T-cell (primary cell): Measurements from ENCODE around the gene CCBE1. TPM values are rescaled to one million over a fixed set of nuclear protein-coding genes. Genes with fewer than 3 reads are reported as not detected.

Experiments used
- ATAC-seq, 4 experiments: fragments of 200-7000 bp in 3 of 4; fragments of 150-1000 bp in 1 of 4; cut with Tn5 transposase; replicated peaks in 1 of 4; 1 replicate in 3 of 4; 2 replicates in 1 of 4; pipeline ENCODE4 v1.10.0; 2021; ENCODE audit warnings: moderate library complexity in 3 of 4, mild to moderate bottlenecking in 2 of 4, moderate number of reproducible peaks in 1 of 4
- CTCF ChIA-PET, 2 donors: fragments of 300-600 bp; sonication (Branson Sonifier 250); formaldehyde crosslinking; loops; one replicate each; lab custom pipeline; 2022; ENCODE audit warnings: antibody characterized with exemption in 2 of 2; lab: Charles Lee
- POLR2A ChIA-PET, 2 donors: fragments of 300-600 bp; sonication (Branson Sonifier 250); formaldehyde crosslinking; loops; one replicate each; lab custom pipeline; 2022; ENCODE audit warnings: antibody characterized with exemption in 2 of 2; lab: Charles Lee
- DNase-seq, 35 experiments: peaks; one replicate each; pipeline versions ENCODE4 v3.0.0 to v3.0.0-alpha.2; 2013 to 2023
- H3K27ac ChIP-seq: one replicate; pipeline ENCODE4 v1.5.1; 2013; ENCODE audit warnings: low read length
- H3K27me3 ChIP-seq, 2 experiments: replicated peaks in 1 of 2; 1 replicate in 1 of 2; 2 replicates in 1 of 2; pipeline versions ENCODE4 v1.6.1 to v1.7.0; 2013; ENCODE audit warnings: low read length in 1 of 2, mixed read lengths in 1 of 2; ENCODE audit not compliant: control insufficient read depth in 2 of 2, insufficient read depth in 2 of 2; ENCODE audit errors: extremely low read depth in 1 of 2
- H3K36me3 ChIP-seq, 2 donors: 1 replicate in 1 of 2; 2 replicates in 1 of 2; pipeline versions ENCODE4 v1.6.1 to v1.7.0; 2013; ENCODE audit warnings: low read length in 1 of 2; ENCODE audit not compliant: control insufficient read depth in 2 of 2, insufficient read depth in 1 of 2; ENCODE audit errors: extremely low read depth in 1 of 2
- H3K4me1 ChIP-seq, 2 experiments: 1 replicate in 1 of 2; 2 replicates in 1 of 2; pipeline versions ENCODE4 v1.6.1 to v1.7.0; 2013; ENCODE audit warnings: low read length in 2 of 2, mixed read lengths in 1 of 2; ENCODE audit not compliant: insufficient read depth in 2 of 2, control insufficient read depth in 1 of 2; ENCODE audit errors: extremely low read depth in 1 of 2
- H3K4me3 ChIP-seq, 2 donors: 1 replicate in 1 of 2; 2 replicates in 1 of 2; pipeline versions ENCODE4 v1.5.1 to v1.7.0; 2013; ENCODE audit warnings: mild to moderate bottlenecking in 2 of 2, low read length in 1 of 2, moderate library complexity in 1 of 2; ENCODE audit not compliant: control insufficient read depth in 1 of 2; ENCODE audit errors: extremely low read depth in 1 of 2
- H3K9me3 ChIP-seq: 2 replicates; pipeline ENCODE4 v1.7.0; 2013
- H3K27ac Mint-ChIP-seq, 2 donors: one replicate each; pipeline ENCODE4 v1.8.0; 2020 to 2021; ENCODE audit warnings: mild to moderate bottlenecking in 2 of 2, mixed read lengths in 2 of 2
- H3K27me3 Mint-ChIP-seq, 2 donors: one replicate each; pipeline ENCODE4 v1.8.0; 2021 to 2022; ENCODE audit warnings: mixed read lengths in 2 of 2
- H3K36me3 Mint-ChIP-seq: one replicate; pipeline ENCODE4 v1.8.0; 2021; ENCODE audit warnings: mixed read lengths
- H3K4me1 Mint-ChIP-seq, 3 donors: one replicate each; pipeline ENCODE4 v1.8.0; 2020 to 2022; ENCODE audit warnings: mixed read lengths in 3 of 3, mild to moderate bottlenecking in 1 of 3
- H3K4me3 Mint-ChIP-seq, 3 donors: one replicate each; pipeline ENCODE4 v1.8.0; 2020 to 2022; ENCODE audit warnings: mild to moderate bottlenecking in 3 of 3, mixed read lengths in 3 of 3, moderate library complexity in 3 of 3
- H3K9me3 Mint-ChIP-seq, 3 donors: one replicate each; pipeline ENCODE4 v1.8.0; 2020 to 2022; ENCODE audit warnings: mixed read lengths in 3 of 3
- WGBS: methylation state at CpG from one replicate; pipeline ENCODE4 v1.1.5; 2013; ENCODE audit warnings: missing lambda C conversion rate; ENCODE audit not compliant: insufficient coverage; 5-methylcytosine and 5-hydroxymethylcytosine counted together
- total RNA-seq, 35 experiments: library from RNA in 6 of 35; stranded (reverse) in 6 of 35; fragments of 120-200 nt in 1 of 35; gene quantifications; one replicate each; pipeline versions ENCODE4 v1.2.1 to v1.2.4 and lab custom pipeline; 2013 to 2026

Gene CCBE1
- total RNA-seq, 5 donors from 2014 or later (not counting 1 experiment from before 2014, with no cell fraction given), result 0.07 to 0.32 (median 0.29) TPM; not detected in 2

- no peaks in the 10 kb centered on the region for H3K36me3 Mint-ChIP-seq
- no peaks in the 10 kb centered on the region for H3K9me3 ChIP-seq
- CTCF ChIA-PET, result no interaction called here
These were observed 92.3 kb downstream of the CCBE1 start for GRCh38 chr18:59604877-59605276.

GRCh38 chr18:59597049-59597448, 100.2 kb downstream of the CCBE1 start:
- H3K27ac Mint-ChIP-seq, result no peak overlapping the region
- CTCF ChIA-PET, result no interaction called here
- Histone ChIP-seq H3K27ac (no peak overlapping the region), H3K4me1 (no peaks in the 10 kb centered on the region), H3K36me3 (no peaks in the 10 kb centered on the region), H3K9me3 (no peaks in the 10 kb centered on the region), H3K4me3 (no peak overlapping the region), H3K27me3 (no peaks in the 10 kb centered on the region)
- no CpG with 5 or more reads among the region's 3 CpGs for WGBS
- DNase-seq (no peak), ATAC-seq (no peak)
- H3K4me3 Mint-ChIP-seq, result no peak overlapping the region
- H3K27me3 Mint-ChIP-seq, result peaks cover 0 to 3% of the 10 kb centered on the region in 2 donors
- H3K36me3 Mint-ChIP-seq, result no peaks in the 10 kb centered on the region
- POLR2A ChIA-PET, result no interaction called here
- no peaks in the 10 kb centered on the region for H3K9me3 Mint-ChIP-seq
- no peaks in the 10 kb centered on the region for H3K4me1 Mint-ChIP-seq

More at GRCh38 chr18:59604877-59605276, 92.3 kb downstream of the CCBE1 start:
- Mint-ChIP-seq H3K27ac (no peak overlapping the region), H3K27me3 (peaks cover 0 to 13% of the 10 kb centered on the region in 2 donors), H3K4me1 (no peaks in the 10 kb centered on the region), H3K9me3 (peaks cover 0 to 9% (median 0%) of the 10 kb centered on the region in 3 donors), H3K4me3 (no peak overlapping the region)
- H3K4me1 ChIP-seq, result no peaks in the 10 kb centered on the region
- POLR2A ChIA-PET, result no interaction called here
- H3K27ac ChIP-seq, result no peak overlapping the region
- WGBS, result 100% methylated on average over 3 of the region's 3 CpGs
- H3K27me3 ChIP-seq, result peaks cover 0 to 3% of the 10 kb centered on the region in 2 experiments
- no peak for DNase-seq
- ATAC-seq, result no peak
- no peak overlapping the region for H3K4me3 ChIP-seq
- no peaks in the 10 kb centered on the region for H3K36me3 ChIP-seq

GRCh38 chr18:59593291-59593717, 103.9 kb downstream of the CCBE1 start:
- Histone ChIP-seq H3K27ac (no peak overlapping the region), H3K4me3 (no peak overlapping the region), H3K9me3 (no peaks in the 10 kb centered on the region), H3K36me3 (no peaks in the 10 kb centered on the region), H3K4me1 (no peaks in the 10 kb centered on the region), H3K27me3 (no peaks in the 10 kb centered on the region)
- no peak overlapping the region for H3K4me3 Mint-ChIP-seq
- CTCF ChIA-PET, result no interaction called here
- no peaks in the 10 kb centered on the region for H3K36me3 Mint-ChIP-seq
- H3K4me1 Mint-ChIP-seq, result no peaks in the 10 kb centered on the region
- H3K9me3 Mint-ChIP-seq, result no peaks in the 10 kb centered on the region
- DNase-seq (no peak), ATAC-seq (no peak)
- no peak overlapping the region for H3K27ac Mint-ChIP-seq
- H3K27me3 Mint-ChIP-seq, result peaks cover 1 to 3% of the 10 kb centered on the region in 2 donors
- POLR2A ChIA-PET, result interaction anchor here in 1 of 2 donors (0.6 kb wide), 1 partner anchor 1274 kb away, joined by 3 read pairs; no protein-coding TSS in a partner anchor

GRCh38 chr18:59592624-59593023, 104.6 kb downstream of the CCBE1 start:
- H3K27ac Mint-ChIP-seq, result no peak overlapping the region
- no peak for ATAC-seq

GRCh38 chr18:59582395-59582794, 114.8 kb downstream of the CCBE1 start:
- POLR2A ChIA-PET, result no interaction called here
- H3K4me1 ChIP-seq, result no peaks in the 10 kb centered on the region
- Mint-ChIP-seq H3K27ac (no peak overlapping the region), H3K27me3 (peaks cover 8 to 9% of the 10 kb centered on the region in 2 donors), H3K36me3 (no peaks in the 10 kb centered on the region), H3K4me3 (no peak overlapping the region), H3K9me3 (no peaks in the 10 kb centered on the region), H3K4me1 (no peaks in the 10 kb centered on the region)
- H3K36me3 ChIP-seq, result no peaks in the 10 kb centered on the region
- CTCF ChIA-PET, result no interaction called here
- WGBS, result no CpG with 5 or more reads among the region's 1 CpG
- no peak for ATAC-seq
- no peaks in the 10 kb centered on the region for H3K27me3 ChIP-seq
- no peak for DNase-seq
- no peak overlapping the region for H3K27ac ChIP-seq
- H3K9me3 ChIP-seq, result no peaks in the 10 kb centered on the region
- H3K4me3 ChIP-seq, result no peak overlapping the region

More at GRCh38 chr18:59592624-59593023, 104.6 kb downstream of the CCBE1 start:
- Mint-ChIP-seq H3K27me3 (peaks cover 1 to 3% of the 10 kb centered on the region in 2 donors), H3K36me3 (no peaks in the 10 kb centered on the region), H3K4me1 (no peaks in the 10 kb centered on the region), H3K4me3 (no peak overlapping the region), H3K9me3 (no peaks in the 10 kb centered on the region)
- H3K27me3 ChIP-seq, result no peaks in the 10 kb centered on the region
- no peaks in the 10 kb centered on the region for H3K36me3 ChIP-seq
- no peak for DNase-seq
- ChIA-PET CTCF (no interaction called here), POLR2A (no interaction called here)
- H3K9me3 ChIP-seq, result no peaks in the 10 kb centered on the region
- H3K4me3 ChIP-seq, result no peak overlapping the region
- no peak overlapping the region for H3K27ac ChIP-seq
- 83% methylated on average over 2 of the region's 3 CpGs for WGBS
- H3K4me1 ChIP-seq, result no peaks in the 10 kb centered on the region

GRCh38 chr18:59579509-59579908, 117.7 kb downstream of the CCBE1 start:
- no peak overlapping the region for H3K27ac Mint-ChIP-seq
- no peaks in the 10 kb centered on the region for H3K36me3 Mint-ChIP-seq
- Histone ChIP-seq H3K4me1 (no peaks in the 10 kb centered on the region), H3K27ac (no peak overlapping the region), H3K9me3 (no peaks in the 10 kb centered on the region), H3K27me3 (no peaks in the 10 kb centered on the region), H3K36me3 (no peaks in the 10 kb centered on the region), H3K4me3 (no peak overlapping the region)
- ChIA-PET POLR2A (no interaction called here), CTCF (no interaction called here)
- H3K4me3 Mint-ChIP-seq, result no peak overlapping the region
- no peak for ATAC-seq
- WGBS, result 93% methylated on average over 7 of the region's 7 CpGs
- no peaks in the 10 kb centered on the region for H3K4me1 Mint-ChIP-seq
- peaks cover 0 to under 1% of the 10 kb centered on the region in 2 donors for H3K27me3 Mint-ChIP-seq
- DNase-seq, result no peak
- peaks cover 0 to 3% (median 0%) of the 10 kb centered on the region in 3 donors for H3K9me3 Mint-ChIP-seq

GRCh38 chr18:59577386-59577655, 119.9 kb downstream of the CCBE1 start:
- Histone ChIP-seq H3K27me3 (no peaks in the 10 kb centered on the region), H3K4me3 (no peak overlapping the region), H3K9me3 (no peaks in the 10 kb centered on the region), H3K27ac (no peak overlapping the region), H3K36me3 (no peaks in the 10 kb centered on the region), H3K4me1 (no peaks in the 10 kb centered on the region)
- no peak overlapping the region for H3K4me3 Mint-ChIP-seq
- no peak overlapping the region for H3K27ac Mint-ChIP-seq
- H3K9me3 Mint-ChIP-seq, result peaks cover 0 to 3% (median 0%) of the 10 kb centered on the region in 3 donors
- H3K27me3 Mint-ChIP-seq, result no peaks in the 10 kb centered on the region
- WGBS, result no CpG with 5 or more reads among the region's 1 CpG
- H3K4me1 Mint-ChIP-seq, result no peaks in the 10 kb centered on the region
- ATAC-seq (no peak), DNase-seq (no peak)
- POLR2A ChIA-PET, result no interaction called here
- CTCF ChIA-PET, result no interaction called here
- H3K36me3 Mint-ChIP-seq, result no peaks in the 10 kb centered on the region
